HFF-Myc (cell line): ENCODE data around the gene NPDC1.

Experiments used
- DNase-seq: peaks from one replicate; pipeline ENCODE4 v3.0.0-alpha.2; 2011; ENCODE audit warnings: low read depth; ENCODE audit errors: extremely low read depth
- H3K4me3 ChIP-seq: replicated peaks from 2 replicates; pipeline ENCODE4 v1.5.1; 2011; ENCODE audit warnings: low read depth, mild to moderate bottlenecking, control low read depth, low read length
- CTCF ChIP-seq: IDR thresholded peaks from 2 replicates; pipeline ENCODE4 v1.5.1; 2012; ENCODE audit warnings: mild to moderate bottlenecking, low read depth, low read length, control low read depth; ENCODE audit errors: missing control alignments

NPDC1 gene

GRCh38 chr9:136995362-136995761 is 50.6 kb downstream of the NPDC1 start:
- no peak for TF ChIP-seq CTCF

GRCh38 chr9:136994888-136995230 is 51.1 kb downstream of the NPDC1 start:
- no peak for TF ChIP-seq CTCF
- H3K4me3 ChIP-seq, result no peak overlapping the region
- DNase-seq, result no peak

More at GRCh38 chr9:136995362-136995761, 50.6 kb downstream of the NPDC1 start:
- no peak for DNase-seq
- no peak overlapping the region for H3K4me3 ChIP-seq

GRCh38 chr9:136994180-136994887 is 51.6 kb downstream of the NPDC1 start:
- DNase-seq, result no peak
- no peak for TF ChIP-seq CTCF
- no peak overlapping the region for H3K4me3 ChIP-seq

GRCh38 chr9:136992819-136993369 is 53.1 kb downstream of the NPDC1 start:
- no peak for TF ChIP-seq CTCF
- H3K4me3 ChIP-seq, result peak overlapping the region; percentile 74
- DNase-seq, result no peak

GRCh38 chr9:136991993-136992818 is 53.8 kb downstream of the NPDC1 start, which contains the start of gene PAXX:
Gene PAXX (plus strand): TSS chr9:136992422. CDS start chr9:136992444, 22 bp downstream.
- DNase-seq, result peak; percentile 38
- peak within 1 kb of the TSS; percentile 74 for H3K4me3 ChIP-seq
- TF ChIP-seq CTCF, result no peak

- H3K4me3 ChIP-seq, result no peak overlapping the region
- no peak for TF ChIP-seq CTCF
- no peak for DNase-seq
Observed at GRCh38 chr9:136990242-136990911, 55.6 kb downstream of the NPDC1 start.
